ENCODE data around the gene ETNK1. TPM values are rescaled to one million over a fixed set of nuclear protein-coding genes. Genes with fewer than 3 reads are reported as not detected.
A peak's percentile ranks its signal among the peaks of the same experiment; 100 is the strongest.

The ETNK1 gene
- total and polyA plus RNA-seq, 2 experiments from 2014 or later: 19.0 to 58.5 TPM

GRCh38 chr12:22684140-22685118 is 59.5 kb downstream of the ETNK1 start:
- Histone ChIP-seq H3K4me3 (no peak overlapping the region), H4K20me1 (ENCODE audit: insufficient read depth, poor library complexity, severe bottlenecking) (no peaks in the 10 kb centered on the region), H3K36me3 (replicated peaks; ENCODE audit: insufficient read depth, low read depth) (no peaks in the 10 kb centered on the region), H3K27ac (no peak overlapping the region), H3K9me3 (ENCODE audit: low read depth) (no peaks in the 10 kb centered on the region), H3K4me1 (ENCODE audit: insufficient read depth) (no peaks in the 10 kb centered on the region), H3K4me2 (no peak overlapping the region), H2AFZ (no peak overlapping the region), H3K27me3 (no peaks in the 10 kb centered on the region), H3K79me2 (no peaks in the 10 kb centered on the region), H3K9me2 (replicated peaks; ENCODE audit: insufficient read depth) (no peaks in the 10 kb centered on the region)
- TF ChIP-seq, protein P1, sequence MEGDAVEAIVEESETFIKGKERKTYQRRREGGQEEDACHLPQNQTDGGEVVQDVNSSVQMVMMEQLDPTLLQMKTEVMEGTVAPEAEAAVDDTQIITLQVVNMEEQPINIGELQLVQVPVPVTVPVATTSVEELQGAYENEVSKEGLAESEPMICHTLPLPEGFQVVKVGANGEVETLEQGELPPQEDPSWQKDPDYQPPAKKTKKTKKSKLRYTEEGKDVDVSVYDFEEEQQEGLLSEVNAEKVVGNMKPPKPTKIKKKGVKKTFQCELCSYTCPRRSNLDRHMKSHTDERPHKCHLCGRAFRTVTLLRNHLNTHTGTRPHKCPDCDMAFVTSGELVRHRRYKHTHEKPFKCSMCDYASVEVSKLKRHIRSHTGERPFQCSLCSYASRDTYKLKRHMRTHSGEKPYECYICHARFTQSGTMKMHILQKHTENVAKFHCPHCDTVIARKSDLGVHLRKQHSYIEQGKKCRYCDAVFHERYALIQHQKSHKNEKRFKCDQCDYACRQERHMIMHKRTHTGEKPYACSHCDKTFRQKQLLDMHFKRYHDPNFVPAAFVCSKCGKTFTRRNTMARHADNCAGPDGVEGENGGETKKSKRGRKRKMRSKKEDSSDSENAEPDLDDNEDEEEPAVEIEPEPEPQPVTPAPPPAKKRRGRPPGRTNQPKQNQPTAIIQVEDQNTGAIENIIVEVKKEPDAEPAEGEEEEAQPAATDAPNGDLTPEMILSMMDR (IDR thresholded peaks at IDR 0.05; ENCODE audit: poor library complexity): peak; percentile 71
- TF ChIP-seq EZH2 (IDR thresholded peaks at IDR 0.05; ENCODE audit: borderline replicate concordance): no peak
- WGBS (ENCODE audit: low lambda C conversion rate, missing lambda C conversion rate): 67% methylated on average over 5 of the region's 5 CpGs
- DNase-seq (ENCODE audit: low spot score): peak; percentile 59

DNA sequence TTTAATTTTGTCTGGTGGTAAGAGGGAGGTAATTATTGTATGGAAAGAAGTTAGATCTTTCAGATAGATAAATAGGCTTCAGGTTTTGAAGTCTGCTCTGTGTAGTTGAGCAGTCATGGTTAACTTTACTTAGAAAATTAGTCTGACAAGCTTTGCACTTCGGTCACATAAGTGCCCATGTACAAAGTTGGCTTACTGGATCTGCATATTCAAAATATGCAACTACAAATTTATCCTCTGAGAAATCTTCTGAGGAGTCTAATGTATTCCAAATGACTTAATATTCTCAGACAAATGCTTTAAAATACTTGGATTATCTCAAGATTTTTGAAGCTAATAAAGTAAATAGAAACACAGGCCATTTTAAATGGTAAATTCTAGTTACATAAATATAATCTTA is 61.2 kb downstream of the ETNK1 start:
- Histone ChIP-seq H4K20me1 (ENCODE audit: insufficient read depth, poor library complexity, severe bottlenecking) (no peaks in the 10 kb centered on the region), H2AFZ (no peak overlapping the region), H3K9me3 (ENCODE audit: low read depth) (no peaks in the 10 kb centered on the region), H3K9me2 (replicated peaks; ENCODE audit: insufficient read depth) (no peaks in the 10 kb centered on the region), H3K4me3 (no peak overlapping the region), H3K27ac (no peak overlapping the region), H3K36me3 (replicated peaks; ENCODE audit: insufficient read depth, low read depth) (no peaks in the 10 kb centered on the region), H3K27me3 (no peaks in the 10 kb centered on the region), H3K79me2 (no peaks in the 10 kb centered on the region), H3K4me1 (ENCODE audit: insufficient read depth) (no peaks in the 10 kb centered on the region), H3K4me2 (no peak overlapping the region)
- TF ChIP-seq, protein P1 (IDR thresholded peaks at IDR 0.05; ENCODE audit: poor library complexity): no peak
- no peak for TF ChIP-seq EZH2phosphoT487 (IDR thresholded peaks at IDR 0.05; ENCODE audit: low read depth, severe bottlenecking, unreplicated experiment)
- TF ChIP-seq EZH2 (IDR thresholded peaks at IDR 0.05; ENCODE audit: borderline replicate concordance): no peak
- 92% methylated on average over 1 of the region's 1 CpG for WGBS (ENCODE audit: low lambda C conversion rate, missing lambda C conversion rate)
- DNase-seq (ENCODE audit: low spot score): no peak

GRCh38 chr12:22687361-22688076 is 62.5 kb downstream of the ETNK1 start:
- H3K9me3 ChIP-seq (ENCODE audit: low read depth): no peaks in the 10 kb centered on the region
- no peaks in the 10 kb centered on the region for H3K27me3 ChIP-seq
- no peaks in the 10 kb centered on the region for H3K36me3 ChIP-seq (replicated peaks; ENCODE audit: insufficient read depth, low read depth)
- no peaks in the 10 kb centered on the region for H3K9me2 ChIP-seq (replicated peaks; ENCODE audit: insufficient read depth)
- H2AFZ ChIP-seq: no peak overlapping the region
- DNase-seq (ENCODE audit: low spot score): no peak
- TF ChIP-seq, protein P1 (IDR thresholded peaks at IDR 0.05; ENCODE audit: poor library complexity): no peak
- TF ChIP-seq EZH2 (IDR thresholded peaks at IDR 0.05; ENCODE audit: borderline replicate concordance): no peak
- TF ChIP-seq EZH2phosphoT487 (IDR thresholded peaks at IDR 0.05; ENCODE audit: low read depth, severe bottlenecking, unreplicated experiment): no peak
- H4K20me1 ChIP-seq (ENCODE audit: insufficient read depth, poor library complexity, severe bottlenecking): no peaks in the 10 kb centered on the region
- H3K4me1 ChIP-seq (ENCODE audit: insufficient read depth): no peaks in the 10 kb centered on the region
- no peak overlapping the region for H3K4me2 ChIP-seq
- no peak overlapping the region for H3K4me3 ChIP-seq
- H3K27ac ChIP-seq: no peak overlapping the region
- no peaks in the 10 kb centered on the region for H3K79me2 ChIP-seq
- WGBS (ENCODE audit: low lambda C conversion rate, missing lambda C conversion rate): 94% methylated on average over 5 of the region's 5 CpGs
